MV-4-11 (cell line): Measurements from ENCODE around the gene IMPG1.
A peak's percentile ranks its signal among the peaks of the same experiment; 100 is the strongest.

ENCODE experiments used
- DNase-seq: peaks from one replicate; lab custom pipeline; 2025; lab: John Stamatoyannopoulos, UW

The IMPG1 gene

GRCh38 chr6:76072562-76072961, at the start of gene IMPG1:
Gene IMPG1, minus strand, starts transcription at chr6:76072662. Its CDS starts 174 bp downstream, at chr6:76072488.
- DNase-seq: no peak

- DNase-seq: no peak
Measured at GRCh38 chr6:76120302-76120701, 47.8 kb upstream of the IMPG1 start.

GRCh38 chr6:76073281-76073680, 819 bp upstream of the IMPG1 start:
- DNase-seq: no peak

GRCh38 chr6:76057469-76057868, 15.0 kb downstream of the IMPG1 start:
- peak; percentile 28 for DNase-seq

- no peak for DNase-seq
Measured at GRCh38 chr6:76052314-76052713, 20.1 kb downstream of the IMPG1 start.

- no peak for DNase-seq
Measured at GRCh38 chr6:76043690-76044089, 28.8 kb downstream of the IMPG1 start.

- DNase-seq: no peak
Measured at GRCh38 chr6:76035713-76036112, 36.7 kb downstream of the IMPG1 start.

- no peak for DNase-seq
Measured at GRCh38 chr6:76026101-76026500, 46.4 kb downstream of the IMPG1 start.

- no peak for DNase-seq
Measured at GRCh38 chr6:76014626-76015530, 57.6 kb downstream of the IMPG1 start.

GRCh38 chr6:76004202-76004601, 68.3 kb downstream of the IMPG1 start:
- DNase-seq: no peak

GRCh38 chr6:76003686-76004085, 68.8 kb downstream of the IMPG1 start:
- DNase-seq: no peak

- no peak for DNase-seq
Measured at GRCh38 chr6:76003113-76003512, 69.3 kb downstream of the IMPG1 start.

- no peak for DNase-seq
Measured at GRCh38 chr6:76000629-76001028, 71.8 kb downstream of the IMPG1 start.

- no peak for DNase-seq
Measured at GRCh38 chr6:75997696-75998095, 74.8 kb downstream of the IMPG1 start.

GRCh38 chr6:75993236-75994162, 79.0 kb downstream of the IMPG1 start:
- DNase-seq: no peak

GRCh38 chr6:75991941-75992340, 80.5 kb downstream of the IMPG1 start:
- DNase-seq: no peak

GRCh38 chr6:75986935-75987334, 85.5 kb downstream of the IMPG1 start:
- no peak for DNase-seq

GRCh38 chr6:75975904-75976303, 96.6 kb downstream of the IMPG1 start:
- DNase-seq: no peak

- no peak for DNase-seq
Measured at GRCh38 chr6:75970093-75970492, 102.4 kb downstream of the IMPG1 start.

- DNase-seq: no peak
Measured at GRCh38 chr6:75968143-75968542, 104.3 kb downstream of the IMPG1 start.

- no peak for DNase-seq
Measured at GRCh38 chr6:75963569-75963968, 108.9 kb downstream of the IMPG1 start.

- no peak for DNase-seq
Measured at GRCh38 chr6:75952128-75952527, 120.3 kb downstream of the IMPG1 start.

GRCh38 chr6:75947935-75948334, 124.5 kb downstream of the IMPG1 start:
- no peak for DNase-seq
